ENCODE results near the gene ALS2.
A peak's percentile ranks its signal among the peaks of the same experiment; 100 is the strongest.
"Not testable (repeated sequence)": the region's sequence is repeated elsewhere in the genome, so short reads cannot be mapped to it uniquely, and the experiment has no call there.

Gene ALS2

GRCh38 chr2:201675454-201675853, 105.3 kb downstream of the ALS2 start:
- DNase-seq (ENCODE audit: low read depth, low spot score): no peak

- no peak for DNase-seq (ENCODE audit: low read depth, low spot score)
Observed at GRCh38 chr2:201674794-201675193, 105.9 kb downstream of the ALS2 start.

GRCh38 chr2:201674298-201674697, 106.4 kb downstream of the ALS2 start:
- DNase-seq (ENCODE audit: low read depth, low spot score): no peak

- DNase-seq (ENCODE audit: low read depth, low spot score): no peak
Observed at GRCh38 chr2:201673546-201673945, 107.2 kb downstream of the ALS2 start.

GRCh38 chr2:201671205-201671604, 109.5 kb downstream of the ALS2 start:
- not testable (repeated sequence) for DNase-seq (ENCODE audit: low read depth, low spot score)

- no peak for DNase-seq (ENCODE audit: low read depth, low spot score)
Observed at GRCh38 chr2:201669865-201670264, 110.9 kb downstream of the ALS2 start.

GRCh38 chr2:201668402-201668910, 112.3 kb downstream of the ALS2 start:
- DNase-seq (ENCODE audit: low read depth, low spot score): no peak

- DNase-seq (ENCODE audit: low read depth, low spot score): no peak
Observed at GRCh38 chr2:201664334-201664733, 116.4 kb downstream of the ALS2 start.

GRCh38 chr2:201661366-201661765, 119.4 kb downstream of the ALS2 start:
- no peak for DNase-seq (ENCODE audit: low read depth, low spot score)

- DNase-seq (ENCODE audit: low read depth, low spot score): no peak
Observed at GRCh38 chr2:201660293-201660895, 120.3 kb downstream of the ALS2 start.

- no peak for DNase-seq (ENCODE audit: low read depth, low spot score)
Observed at GRCh38 chr2:201656740-201657139, 124.0 kb downstream of the ALS2 start.

GRCh38 chr2:201656102-201656501, 124.6 kb downstream of the ALS2 start:
- no peak for DNase-seq (ENCODE audit: low read depth, low spot score)

- DNase-seq (ENCODE audit: low read depth, low spot score): peak; percentile 68
Observed at GRCh38 chr2:201654616-201655384, 125.9 kb downstream of the ALS2 start.

GRCh38 chr2:201653221-201653620, 127.5 kb downstream of the ALS2 start:
- DNase-seq (ENCODE audit: low read depth, low spot score): no peak

Measured in astrocyte of the hippocampus (primary cell).